IMR-90 (cell line): ENCODE measurements around the gene EAF2. TPM values are rescaled to one million over a fixed set of nuclear protein-coding genes. Genes with fewer than 3 reads are reported as not detected.

Experiments used
- ATAC-seq: fragments of 200-7000 bp; cut with Tn5 transposase; 2 replicates; pipeline ENCODE4 v1.9.1; 2020; ENCODE audit warnings: low read depth, mild to moderate bottlenecking, moderate library complexity
- BruUV-seq: library from RNA; stranded (reverse); fragments of 400-500 nt; replicated peaks from 2 replicates; lab custom pipeline; 2021; lab: Mats Ljungman, UMichigan
- CTCF ChIA-PET: fragments of 300-600 bp; formaldehyde crosslinking; extraction: SDS; loops from one replicate; lab custom pipeline; 2021; ENCODE audit warnings: antibody characterized with exemption; lab: Yijun Ruan, JAX
- POLR2A ChIA-PET: fragments of 300-600 bp; sonication (Branson Sonifier 250); formaldehyde crosslinking; loops from one replicate; lab custom pipeline; 2022; ENCODE audit warnings: antibody characterized with exemption; ENCODE audit not compliant: unreplicated experiment; lab: Charles Lee
- DNase-seq: peaks from one replicate; pipeline ENCODE4 v3.0.0; 2013
- H2AFZ ChIP-seq: replicated peaks from 2 replicates; pipeline ENCODE3; 2013; ENCODE audit warnings: low read length, mild to moderate bottlenecking; ENCODE audit not compliant: poor library complexity
- H2AK5ac ChIP-seq: 2 replicates; pipeline ENCODE4 v1.6.1; 2013; ENCODE audit warnings: low read depth, low read length, inconsistent platforms
- H2AK9ac ChIP-seq: replicated peaks from 2 replicates; pipeline ENCODE3; 2013; ENCODE audit warnings: mild to moderate bottlenecking, low read depth, low read length, moderate library complexity; ENCODE audit not compliant: poor library complexity
- H2BK120ac ChIP-seq: 2 replicates; pipeline ENCODE4 v1.6.1; 2013; ENCODE audit warnings: low read depth, low read length, inconsistent platforms
- H2BK15ac ChIP-seq: 3 replicates; pipeline ENCODE4 v1.6.1; 2013; ENCODE audit warnings: low read depth, low read length, inconsistent platforms
- H2BK20ac ChIP-seq: 2 replicates; pipeline ENCODE4 v1.6.1; 2013; ENCODE audit warnings: low read depth, mild to moderate bottlenecking, inconsistent platforms, low read length, moderate library complexity
- H2BK5ac ChIP-seq: 2 replicates; pipeline ENCODE4 v1.6.1; 2013; ENCODE audit warnings: mild to moderate bottlenecking, low read depth, low read length, inconsistent platforms; ENCODE audit not compliant: poor library complexity, severe bottlenecking
- H3K14ac ChIP-seq: replicated peaks from 2 replicates; pipeline ENCODE4 v1.6.1; 2013; ENCODE audit warnings: low read depth, low read length, inconsistent platforms
- H3K18ac ChIP-seq: 2 replicates; pipeline ENCODE4 v1.6.1; 2013; ENCODE audit warnings: low read depth, low read length, control low read depth
- H3K23ac ChIP-seq: 2 replicates; pipeline ENCODE4 v1.6.1; 2013; ENCODE audit warnings: low read depth, low read length, inconsistent platforms
- H3K27ac ChIP-seq: 2 replicates; pipeline ENCODE4 v1.5.1; 2013; ENCODE audit warnings: mild to moderate bottlenecking, control low read depth, low read length; ENCODE audit not compliant: insufficient read depth
- H3K27me3 ChIP-seq: 2 replicates; pipeline ENCODE4 v1.6.1; 2013; ENCODE audit warnings: low read length; ENCODE audit not compliant: control insufficient read depth, insufficient read depth
- H3K36me3 ChIP-seq: 2 replicates; pipeline ENCODE4 v1.6.1; 2013; ENCODE audit warnings: low read length, mixed read lengths; ENCODE audit not compliant: control insufficient read depth, insufficient read depth
- H3K4ac ChIP-seq: 2 replicates; pipeline ENCODE4 v1.6.1; 2013; ENCODE audit warnings: low read depth, low read length, inconsistent platforms
- H3K4me1 ChIP-seq: 2 replicates; pipeline ENCODE4 v1.6.1; 2013; ENCODE audit warnings: low read length, mixed read lengths; ENCODE audit not compliant: control insufficient read depth, insufficient read depth
- H3K4me2 ChIP-seq: 2 replicates; pipeline ENCODE4 v1.6.1; 2013; ENCODE audit warnings: low read depth, mild to moderate bottlenecking, control low read depth, low read length, moderate library complexity
- H3K4me3 ChIP-seq: 2 replicates; pipeline ENCODE4 v1.5.1; 2013; ENCODE audit warnings: low read depth, mild to moderate bottlenecking, control low read depth, low read length, moderate library complexity; ENCODE audit not compliant: insufficient read depth
- H3K56ac ChIP-seq: 2 replicates; pipeline ENCODE4 v1.6.1; 2013; ENCODE audit warnings: low read length, inconsistent platforms; ENCODE audit not compliant: insufficient read depth; ENCODE audit errors: extremely low read depth
- H3K79me1 ChIP-seq, 2 experiments: 2 replicates each; pipeline ENCODE4 v1.6.1; 2013; ENCODE audit warnings: low read length in 2 of 2, inconsistent platforms in 1 of 2, low read depth in 1 of 2
- H3K9ac ChIP-seq: 2 replicates; pipeline ENCODE4 v1.6.1; 2013; ENCODE audit warnings: low read depth, low read length, control low read depth
- H3K9me1 ChIP-seq: 2 replicates; pipeline ENCODE4 v1.6.1; 2013; ENCODE audit warnings: low read length, inconsistent platforms; ENCODE audit not compliant: insufficient read depth
- H3K9me3 ChIP-seq: 2 replicates; pipeline ENCODE4 v1.6.1; 2013; ENCODE audit warnings: low read length; ENCODE audit not compliant: control insufficient read depth, insufficient read depth
- H4K20me1 ChIP-seq: 2 replicates; pipeline ENCODE4 v1.6.1; 2013; ENCODE audit warnings: low read length, inconsistent platforms; ENCODE audit not compliant: insufficient read depth
- H4K5ac ChIP-seq: 2 replicates; pipeline ENCODE4 v1.6.1; 2013; ENCODE audit warnings: mild to moderate bottlenecking, low read depth, low read length, control low read depth
- H4K8ac ChIP-seq, 2 experiments: 2 replicates each; pipeline ENCODE4 v1.6.1; 2013; ENCODE audit warnings: low read depth in 2 of 2, low read length in 2 of 2, control low read depth in 1 of 2, inconsistent platforms in 1 of 2
- H4K91ac ChIP-seq: 2 replicates; pipeline ENCODE4 v1.6.1; 2013; ENCODE audit warnings: low read depth, low read length, inconsistent platforms; ENCODE audit not compliant: insufficient read depth
- CEBPB ChIP-seq: IDR thresholded peaks from 2 replicates; pipeline ENCODE4 v1.6.1; 2012; ENCODE audit warnings: low read depth, low read length, improper control_type of control experiment
- NFE2L2 ChIP-seq: fragments of 150-350 bp; IDR thresholded peaks from 2 replicates; pipeline ENCODE4 v1.6.1; 2016; ENCODE audit warnings: low read depth, mild to moderate bottlenecking, low read length
- WGBS, 2 experiments: methylation state at CpG; one replicate each; pipeline versions ENCODE4 v1.1.5 to v1.1.7; 2013; ENCODE audit warnings: missing lambda C conversion rate in 2 of 2; ENCODE audit not compliant: insufficient read length in 1 of 2; ENCODE audit errors: extremely low coverage in 2 of 2; 5-methylcytosine and 5-hydroxymethylcytosine counted together
- dilution Hi-C: fragments of 300-500 bp; cut with HindIII; formaldehyde crosslinking; loops from one replicate; pipeline ENCODE4 v1.14.3; 2018; ENCODE audit warnings: low sequenced_read_pairs; ENCODE audit not compliant: unreplicated experiment
- in situ Hi-C: fragments of 300-500 bp; cut with MboI; formaldehyde crosslinking; loops from 3 replicates; pipeline ENCODE4 v1.14.3; 2019; ENCODE audit warnings: low sequenced_read_pairs, inconsistent platforms, mixed read lengths
- intact Hi-C: fragments of 100-400 bp; cut with micrococcal nuclease; formaldehyde crosslinking; loops from 2 replicates; pipeline ENCODE4 v1.10.0; 2022
- polyA plus RNA-seq, 3 experiments: library from polyadenylated mRNA; depleted of rRNA; stranded (reverse); fragments of >200 nt; gene quantifications; 2 replicates each; pipeline ENCODE4 v1.2.3, GENCODE V29; 2012; ENCODE audit warnings: low replicate concordance in 1 of 3
- total RNA-seq: library from RNA; depleted of rRNA; stranded (reverse); fragments of >200 nt; gene quantifications from 2 replicates; pipeline ENCODE4 v1.2.3, GENCODE V29; 2012

The EAF2 gene
- total and polyA plus RNA-seq, 2 of the 4 experiments (the other 2 are of a cell fraction) = 2.2 to 2.3 TPM

DNA sequence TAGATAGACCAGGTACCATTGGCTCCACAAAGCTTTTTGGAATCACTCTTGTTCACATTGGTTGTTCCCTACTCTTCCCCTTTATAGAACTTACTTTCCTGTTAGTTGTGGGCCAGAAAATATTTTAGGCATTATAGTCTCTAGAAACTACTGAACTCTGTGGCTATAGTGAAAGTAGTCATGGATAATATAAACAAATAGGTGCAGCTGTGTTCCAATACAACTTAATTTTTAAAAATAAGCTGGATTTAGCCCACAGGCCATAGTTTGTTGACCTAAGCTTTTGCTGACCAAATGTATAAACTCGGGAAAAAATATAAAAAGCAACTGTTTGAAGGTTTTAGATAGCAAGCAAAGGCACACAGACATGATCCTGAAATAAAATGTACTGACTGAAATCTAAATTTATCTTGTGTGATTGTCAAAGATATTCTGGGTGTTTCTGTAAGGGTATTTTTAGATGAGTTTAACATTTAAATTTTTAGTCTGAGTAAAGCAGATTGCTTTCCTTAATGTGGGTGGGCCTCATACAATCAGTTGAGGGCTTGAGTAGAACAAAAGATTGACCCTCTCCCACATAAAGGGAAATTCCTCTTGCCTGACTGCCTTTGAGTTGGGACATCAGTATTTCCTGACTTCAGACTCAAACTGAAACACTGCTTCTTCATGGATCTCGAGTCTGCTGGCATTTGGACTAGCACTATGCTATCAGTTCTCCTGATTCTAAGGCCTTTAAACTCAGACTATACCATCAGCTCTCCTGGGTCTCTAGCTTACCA, 13.4 kb upstream of the EAF2 start:
- Histone ChIP-seq H2BK20ac (no peak overlapping the region), H4K5ac (no peak overlapping the region), H2AK5ac (no peak overlapping the region), H3K4ac (no peak overlapping the region), H3K9me1 (no peaks in the 10 kb centered on the region), H4K20me1 (no peaks in the 10 kb centered on the region; the same call in 1 of the 2 replicates), H3K4me3 (no peak overlapping the region), H3K18ac (no peak overlapping the region), H3K79me1 (peaks cover 13 to 14% of the 10 kb centered on the region in 2 experiments; a peak in 3 of 4 replicates), H3K27ac (no peak overlapping the region), H2AFZ (no peak overlapping the region), H3K9ac (no peak overlapping the region), H3K36me3 (peaks cover 13% of the 10 kb centered on the region), H2BK5ac (peak overlapping the region; percentile 34), H4K8ac (no peak overlapping the region), H2AK9ac (no peak overlapping the region), H2BK15ac (no peak overlapping the region), H3K14ac (no peak overlapping the region), H2BK120ac (no peak overlapping the region), H3K56ac (no peak overlapping the region), H3K27me3 (no peaks in the 10 kb centered on the region), H4K91ac (no peak overlapping the region), H3K4me2 (peak overlapping the region; percentile 75; the same call in 1 of the 2 replicates), H3K4me1 (no peaks in the 10 kb centered on the region; the same call in 1 of the 2 replicates), H3K23ac (no peak overlapping the region), H3K9me3 (peaks cover 2% of the 10 kb centered on the region)
- 0 out of 2 replicates have a peak, but pooled peaks have one; percentile 9 for TF ChIP-seq CEBPB
- TF ChIP-seq NFE2L2 = no peak
- ATAC-seq (peak; percentile 46; the same call in 1 of the 2 replicates), DNase-seq (peak; percentile 64)
- intact Hi-C loops = no loop called here
- BruUV-seq = no TSS peak
- ChIA-PET POLR2A (interaction anchor here (0.6 kb wide), 1 partner anchor 1734 kb away, joined by 3 read pairs; no protein-coding TSS in a partner anchor), CTCF (interaction anchor here (0.6 kb wide), 2 partner anchors 1004 to 1737 kb away, joined by 3 read pairs; no protein-coding TSS in a partner anchor)
- dilution Hi-C loops = no loop called here
- in situ Hi-C loops = no loop called here
- WGBS, 2 experiments = 100% methylated on average over 1 of the region's 2 CpGs; no CpG with 5 or more reads in 1 of the 2 experiments
